Adrenal gland (tissue), 5 donors: ENCODE results near the gene TLR5.

Source experiments
- POLR2A ChIP-seq, 2 donors: fragments of 450-650 bp; IDR thresholded peaks; one replicate each; pipeline ENCODE4 v1.6.1; 2017; ENCODE audit warnings: antibody characterized with exemption in 2 of 2, mild to moderate bottlenecking in 2 of 2, moderate library complexity in 1 of 2
- TF ChIP-seq, protein P1 (sequence below), 6 experiments: fragments of 450-650 bp in 4 of 6; fragments of 200-600 bp in 2 of 6; sonication (generic) in 1 of 6; IDR thresholded peaks; 1 replicate in 5 of 6; 2 replicates in 1 of 6; pipeline versions ENCODE4 v1.5.1 to v1.8.0; 2016 to 2021; ENCODE audit warnings: antibody characterized with exemption in 6 of 6, mild to moderate bottlenecking in 2 of 6, moderate library complexity in 1 of 6
- donor health status: DM: no; HTN: no; CAD: no.

DNA sequence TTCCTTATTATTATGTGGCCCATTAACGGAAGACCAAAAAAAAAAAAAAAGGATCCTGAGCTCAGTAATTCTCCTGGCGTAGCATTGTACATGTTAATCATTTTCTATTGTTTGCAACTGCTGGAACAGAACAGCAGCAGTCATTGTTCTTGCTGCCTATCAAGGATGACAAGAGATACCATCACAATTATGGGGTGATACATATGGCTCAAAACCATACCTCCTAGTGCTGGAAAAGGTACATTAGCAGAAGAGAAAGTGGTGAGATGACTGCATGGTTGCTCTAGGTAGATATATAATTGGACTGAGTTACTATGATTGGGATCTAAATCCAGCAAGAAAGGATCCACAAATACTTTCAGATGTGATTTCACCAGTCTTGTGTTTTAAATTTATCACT, 13.3 kb upstream of the TLR5 start:
- TF ChIP-seq, protein P1, sequence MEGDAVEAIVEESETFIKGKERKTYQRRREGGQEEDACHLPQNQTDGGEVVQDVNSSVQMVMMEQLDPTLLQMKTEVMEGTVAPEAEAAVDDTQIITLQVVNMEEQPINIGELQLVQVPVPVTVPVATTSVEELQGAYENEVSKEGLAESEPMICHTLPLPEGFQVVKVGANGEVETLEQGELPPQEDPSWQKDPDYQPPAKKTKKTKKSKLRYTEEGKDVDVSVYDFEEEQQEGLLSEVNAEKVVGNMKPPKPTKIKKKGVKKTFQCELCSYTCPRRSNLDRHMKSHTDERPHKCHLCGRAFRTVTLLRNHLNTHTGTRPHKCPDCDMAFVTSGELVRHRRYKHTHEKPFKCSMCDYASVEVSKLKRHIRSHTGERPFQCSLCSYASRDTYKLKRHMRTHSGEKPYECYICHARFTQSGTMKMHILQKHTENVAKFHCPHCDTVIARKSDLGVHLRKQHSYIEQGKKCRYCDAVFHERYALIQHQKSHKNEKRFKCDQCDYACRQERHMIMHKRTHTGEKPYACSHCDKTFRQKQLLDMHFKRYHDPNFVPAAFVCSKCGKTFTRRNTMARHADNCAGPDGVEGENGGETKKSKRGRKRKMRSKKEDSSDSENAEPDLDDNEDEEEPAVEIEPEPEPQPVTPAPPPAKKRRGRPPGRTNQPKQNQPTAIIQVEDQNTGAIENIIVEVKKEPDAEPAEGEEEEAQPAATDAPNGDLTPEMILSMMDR (IDR thresholded peaks at IDR 0.05) = no peak
- TF ChIP-seq POLR2A (IDR thresholded peaks at IDR 0.05) = no peak
